Caco-2 (cell line): ENCODE measurements around the gene HES7. TPM values are rescaled to one million over a fixed set of nuclear protein-coding genes. Genes with fewer than 3 reads are reported as not detected.

Experiments used
- BruUV-seq: library from RNA; stranded (reverse); fragments of 400-500 nt; replicated peaks from 2 replicates; lab custom pipeline; 2021; lab: Mats Ljungman, UMichigan
- CTCF ChIA-PET: fragments of 300-600 bp; sonication (Branson Sonifier 250); formaldehyde crosslinking; loops from one replicate; lab custom pipeline; 2022; ENCODE audit warnings: antibody characterized with exemption; lab: Charles Lee
- POLR2A ChIA-PET: fragments of 300-600 bp; sonication (Branson Sonifier 250); formaldehyde crosslinking; loops from one replicate; lab custom pipeline; 2022; ENCODE audit warnings: antibody characterized with exemption; lab: Charles Lee
- DNase-seq, 2 experiments: peaks; one replicate each; pipeline versions ENCODE4 v3.0.0 to v3.0.0-alpha.2; 2020 to 2022
- H3K27me3 ChIP-seq: replicated peaks from 2 replicates; pipeline ENCODE4 v1.6.0; 2011; ENCODE audit warnings: low read length; ENCODE audit not compliant: control insufficient read depth, insufficient read depth
- H3K36me3 ChIP-seq: 2 replicates; pipeline ENCODE4 v1.5.1; 2011; ENCODE audit warnings: low read length; ENCODE audit not compliant: control insufficient read depth, insufficient read depth
- H3K4me1 ChIP-seq: fragments of 250-450 bp; sonication (Bioruptor Pico); 2 replicates; pipeline ENCODE4 v1.5.1; 2020; ENCODE audit warnings: mild to moderate bottlenecking
- H3K4me3 ChIP-seq: 2 replicates; pipeline ENCODE4 v1.5.1; 2011; ENCODE audit warnings: low read depth, mild to moderate bottlenecking, control low read depth, low read length
- H3K9me3 ChIP-seq: fragments of 250-450 bp; sonication (Bioruptor Pico); 2 replicates; pipeline ENCODE4 v1.5.1; 2020; ENCODE audit warnings: mild to moderate bottlenecking, moderate library complexity
- H3K27ac Mint-ChIP-seq: one replicate; pipeline ENCODE4 v1.8.0; 2022; ENCODE audit warnings: mixed read lengths; ENCODE audit not compliant: unreplicated experiment
- H3K27me3 Mint-ChIP-seq: one replicate; pipeline ENCODE4 v1.8.0; 2022; ENCODE audit warnings: mixed read lengths; ENCODE audit not compliant: insufficient read depth, unreplicated experiment
- H3K36me3 Mint-ChIP-seq: one replicate; pipeline ENCODE4 v1.8.0; 2022; ENCODE audit warnings: mild to moderate bottlenecking, mixed read lengths; ENCODE audit not compliant: insufficient read depth, unreplicated experiment
- H3K4me1 Mint-ChIP-seq: one replicate; pipeline ENCODE4 v1.8.0; 2022; ENCODE audit warnings: low read depth, mixed read lengths; ENCODE audit not compliant: unreplicated experiment
- H3K4me3 Mint-ChIP-seq: one replicate; pipeline ENCODE4 v1.8.0; 2022; ENCODE audit warnings: mild to moderate bottlenecking, moderate library complexity, mixed read lengths; ENCODE audit not compliant: unreplicated experiment
- H3K9me3 Mint-ChIP-seq: one replicate; pipeline ENCODE4 v1.8.0; 2022; ENCODE audit warnings: mixed read lengths; ENCODE audit not compliant: unreplicated experiment
- intact Hi-C: fragments of 100-400 bp; cut with micrococcal nuclease; formaldehyde crosslinking; loops from one replicate; pipeline ENCODE4 v1.10.0; 2022; ENCODE audit not compliant: unreplicated experiment
- total RNA-seq: library from RNA; stranded (reverse); gene quantifications from 2 replicates; pipeline ENCODE4 v1.2.3, GENCODE V29; 2022
- TF ChIP-seq, protein P1 (sequence below), 2 experiments: fragments of 200-600 bp in 1 of 2; IDR thresholded peaks; 1 replicate in 1 of 2; 2 replicates in 1 of 2; pipeline versions ENCODE4 v1.5.1 to v1.8.0; 2011 to 2022; ENCODE audit warnings: antibody characterized with exemption in 1 of 2, control low read depth in 1 of 2, inconsistent platforms in 1 of 2, low read depth in 1 of 2, low read length in 1 of 2, mild to moderate bottlenecking in 1 of 2, moderate library complexity in 1 of 2; ENCODE audit not compliant: insufficient read depth in 1 of 2, severe bottlenecking in 1 of 2, unreplicated experiment in 1 of 2

HES7 gene
- total RNA-seq, 1 experiment from 2014 or later, result not detected

- peaks cover 28% of the 10 kb centered on the region for H3K4me1 Mint-ChIP-seq
- DNase-seq, result peak in 1 of 2 experiments; percentile 20
- CTCF ChIA-PET, result no interaction called here
- intact Hi-C loops, result loop anchor here (2.0 kb wide), 2 partner anchors 13 to 33 kb away; no protein-coding TSS in a partner anchor
- no TSS peak for BruUV-seq
- Histone ChIP-seq H3K4me1 (no peaks in the 10 kb centered on the region; the same call in 1 of the 2 replicates), H3K9me3 (no peaks in the 10 kb centered on the region), H3K4me3 (peak overlapping the region; percentile 54), H3K27me3 (no peaks in the 10 kb centered on the region; the same call in 1 of the 2 replicates), H3K36me3 (no peaks in the 10 kb centered on the region)
- no peaks in the 10 kb centered on the region for H3K9me3 Mint-ChIP-seq
- peaks cover 39% of the 10 kb centered on the region for H3K36me3 Mint-ChIP-seq
- H3K27me3 Mint-ChIP-seq, result peaks cover 3% of the 10 kb centered on the region
- TF ChIP-seq, protein P1, sequence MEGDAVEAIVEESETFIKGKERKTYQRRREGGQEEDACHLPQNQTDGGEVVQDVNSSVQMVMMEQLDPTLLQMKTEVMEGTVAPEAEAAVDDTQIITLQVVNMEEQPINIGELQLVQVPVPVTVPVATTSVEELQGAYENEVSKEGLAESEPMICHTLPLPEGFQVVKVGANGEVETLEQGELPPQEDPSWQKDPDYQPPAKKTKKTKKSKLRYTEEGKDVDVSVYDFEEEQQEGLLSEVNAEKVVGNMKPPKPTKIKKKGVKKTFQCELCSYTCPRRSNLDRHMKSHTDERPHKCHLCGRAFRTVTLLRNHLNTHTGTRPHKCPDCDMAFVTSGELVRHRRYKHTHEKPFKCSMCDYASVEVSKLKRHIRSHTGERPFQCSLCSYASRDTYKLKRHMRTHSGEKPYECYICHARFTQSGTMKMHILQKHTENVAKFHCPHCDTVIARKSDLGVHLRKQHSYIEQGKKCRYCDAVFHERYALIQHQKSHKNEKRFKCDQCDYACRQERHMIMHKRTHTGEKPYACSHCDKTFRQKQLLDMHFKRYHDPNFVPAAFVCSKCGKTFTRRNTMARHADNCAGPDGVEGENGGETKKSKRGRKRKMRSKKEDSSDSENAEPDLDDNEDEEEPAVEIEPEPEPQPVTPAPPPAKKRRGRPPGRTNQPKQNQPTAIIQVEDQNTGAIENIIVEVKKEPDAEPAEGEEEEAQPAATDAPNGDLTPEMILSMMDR (IDR thresholded peaks at IDR 0.05; ENCODE audit: insufficient read depth in 1 of 2, low read depth in 1 of 2, low read length in 1 of 2, severe bottlenecking in 1 of 2, unreplicated experiment in 1 of 2), result no peak
- POLR2A ChIA-PET, result interaction anchor here (0.6 to 1.1 kb wide), 2 partner anchors 47 to 97 kb away, joined by 3 to 6 read pairs; no protein-coding TSS in a partner anchor
- peak overlapping the region; percentile 87 for H3K4me3 Mint-ChIP-seq
- H3K27ac Mint-ChIP-seq, result peak overlapping the region; percentile 64
These were observed 2.1 kb upstream of the HES7 start for GRCh38 chr17:8125947-8126490.

GRCh38 chr17:8125154-8125946, 1.4 kb upstream of the HES7 start:
- Mint-ChIP-seq H3K27me3 (peaks cover 6% of the 10 kb centered on the region), H3K9me3 (no peaks in the 10 kb centered on the region), H3K27ac (peak overlapping the region; percentile 64), H3K4me1 (peaks cover 35% of the 10 kb centered on the region), H3K4me3 (peak overlapping the region; percentile 87), H3K36me3 (peaks cover 46% of the 10 kb centered on the region)
- Histone ChIP-seq H3K4me1 (no peaks in the 10 kb centered on the region; the same call in 1 of the 2 replicates), H3K9me3 (no peaks in the 10 kb centered on the region), H3K36me3 (no peaks in the 10 kb centered on the region), H3K27me3 (no peaks in the 10 kb centered on the region; the same call in 1 of the 2 replicates), H3K4me3 (peak overlapping the region; percentile 54)
- BruUV-seq, result no TSS peak
- intact Hi-C loops, result loop anchor here (2.0 kb wide), 2 partner anchors 13 to 33 kb away; no protein-coding TSS in a partner anchor
- TF ChIP-seq, protein P1 (IDR thresholded peaks at IDR 0.05; ENCODE audit: insufficient read depth in 1 of 2, low read depth in 1 of 2, low read length in 1 of 2, severe bottlenecking in 1 of 2, unreplicated experiment in 1 of 2), result no peak
- peak; percentile 63 to 79 for DNase-seq
- ChIA-PET POLR2A (no interaction called here), CTCF (no interaction called here)
